ENCODE measurements around the gene PSMD11.

DNA sequence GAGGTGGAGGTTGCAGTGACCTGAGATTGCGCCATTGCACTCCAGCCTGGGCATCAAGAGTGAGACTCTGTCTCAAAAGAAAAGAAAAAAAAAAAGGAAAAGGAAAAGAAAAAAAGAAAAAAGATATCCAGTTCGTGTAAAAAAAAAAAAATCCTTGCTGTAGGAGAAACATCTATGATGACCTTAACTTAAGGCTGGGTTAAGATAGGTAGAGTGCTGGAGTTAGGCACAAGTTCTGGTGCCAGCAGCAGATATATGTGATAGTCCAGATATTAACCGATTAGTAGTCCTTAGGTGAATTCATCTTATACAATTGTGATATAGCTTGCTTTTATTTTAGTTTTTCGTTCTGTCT, 17.2 kb downstream of the PSMD11 start:
- TF ChIP-seq, protein P1, sequence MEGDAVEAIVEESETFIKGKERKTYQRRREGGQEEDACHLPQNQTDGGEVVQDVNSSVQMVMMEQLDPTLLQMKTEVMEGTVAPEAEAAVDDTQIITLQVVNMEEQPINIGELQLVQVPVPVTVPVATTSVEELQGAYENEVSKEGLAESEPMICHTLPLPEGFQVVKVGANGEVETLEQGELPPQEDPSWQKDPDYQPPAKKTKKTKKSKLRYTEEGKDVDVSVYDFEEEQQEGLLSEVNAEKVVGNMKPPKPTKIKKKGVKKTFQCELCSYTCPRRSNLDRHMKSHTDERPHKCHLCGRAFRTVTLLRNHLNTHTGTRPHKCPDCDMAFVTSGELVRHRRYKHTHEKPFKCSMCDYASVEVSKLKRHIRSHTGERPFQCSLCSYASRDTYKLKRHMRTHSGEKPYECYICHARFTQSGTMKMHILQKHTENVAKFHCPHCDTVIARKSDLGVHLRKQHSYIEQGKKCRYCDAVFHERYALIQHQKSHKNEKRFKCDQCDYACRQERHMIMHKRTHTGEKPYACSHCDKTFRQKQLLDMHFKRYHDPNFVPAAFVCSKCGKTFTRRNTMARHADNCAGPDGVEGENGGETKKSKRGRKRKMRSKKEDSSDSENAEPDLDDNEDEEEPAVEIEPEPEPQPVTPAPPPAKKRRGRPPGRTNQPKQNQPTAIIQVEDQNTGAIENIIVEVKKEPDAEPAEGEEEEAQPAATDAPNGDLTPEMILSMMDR (IDR thresholded peaks at IDR 0.05; ENCODE audit: low read length) = no peak
- TF ChIP-seq EZH2 (IDR thresholded peaks at IDR 0.05; ENCODE audit: borderline replicate concordance, low read length) = no peak

All from OCI-LY1 (cell line).